HEK293 (cell line): Measurements from ENCODE around the gene WDR1.

Experiments used
- CTCF ChIA-PET: fragments of 350-600 bp; formaldehyde crosslinking; extraction: SDS; loops from one replicate; lab custom pipeline; 2021; ENCODE audit warnings: antibody characterized with exemption; lab: Yijun Ruan, JAX
- POLR2A ChIA-PET: fragments of 300-600 bp; formaldehyde crosslinking; extraction: SDS; loops from one replicate; lab custom pipeline; 2020; ENCODE audit warnings: antibody characterized with exemption, inconsistent platforms; lab: Yijun Ruan, JAX
- H3K27ac ChIP-seq: fragments of 200-500 bp; sonication (Bioruptor generic); 2 replicates; pipeline ENCODE4 v1.5.1; 2014; ENCODE audit warnings: low read depth, low read length, control low read depth, inconsistent platforms; ENCODE audit errors: extremely low read depth
- H3K36me3 ChIP-seq, 2 experiments: fragments of 200-500 bp in 1 of 2; sonication (Bioruptor generic) in 1 of 2; 1 replicate in 1 of 2; 2 replicates in 1 of 2; pipeline ENCODE4 v1.5.1; 2014 to 2017; ENCODE audit warnings: inconsistent platforms in 2 of 2, low read length in 2 of 2; ENCODE audit not compliant: control insufficient read depth in 2 of 2, insufficient read depth in 1 of 2
- H3K4me1 ChIP-seq: fragments of 200-500 bp; sonication (Bioruptor generic); 2 replicates; pipeline ENCODE4 v1.5.1; 2014; ENCODE audit warnings: mild to moderate bottlenecking, low read length, inconsistent platforms; ENCODE audit not compliant: control insufficient read depth, insufficient read depth
- H3K4me3 ChIP-seq: 2 replicates; pipeline ENCODE4 v1.5.1; 2011; ENCODE audit warnings: low read depth, mild to moderate bottlenecking, control low read depth, low read length, moderate library complexity
- H3K9me3 ChIP-seq: fragments of 200-500 bp; sonication (Bioruptor generic); 2 replicates; pipeline ENCODE4 v1.5.1; 2014; ENCODE audit warnings: low read depth, low read length, inconsistent platforms; ENCODE audit not compliant: control insufficient read depth, insufficient read depth
- GLI2 ChIP-seq: fragments of 450-650 bp; formaldehyde crosslinking; IDR thresholded peaks from 2 replicates; pipeline ENCODE4; 2017; ENCODE audit warnings: missing biosample characterization, missing genetic modification characterization, low read depth, borderline replicate concordance
- KLF1 ChIP-seq: fragments of 450-650 bp; formaldehyde crosslinking; IDR thresholded peaks from 2 replicates; pipeline ENCODE4 v1.5.1; 2016; ENCODE audit warnings: missing biosample characterization, missing genetic modification characterization
- MEIS1 ChIP-seq: sonication (generic); formaldehyde crosslinking; IDR thresholded peaks from 2 replicates; pipeline ENCODE4 v1.8.1; 2022; ENCODE audit warnings: missing genetic modification reagents, mild to moderate bottlenecking, borderline replicate concordance
- SP7 ChIP-seq: fragments of 450-650 bp; formaldehyde crosslinking; IDR thresholded peaks from 2 replicates; pipeline ENCODE4 v1.5.1; 2016; ENCODE audit warnings: missing biosample characterization, missing genetic modification characterization
- ZNF174 ChIP-seq: fragments of 450-650 bp; formaldehyde crosslinking; IDR thresholded peaks from 2 replicates; pipeline ENCODE4 v1.5.0; 2017; ENCODE audit warnings: missing biosample characterization, mild to moderate bottlenecking, missing genetic modification characterization
- ZNF211 ChIP-seq: fragments of 450-650 bp; formaldehyde crosslinking; IDR thresholded peaks from 2 replicates; pipeline ENCODE4 v1.5.1; 2016; ENCODE audit warnings: low read depth, missing biosample characterization, missing genetic modification characterization
- ZNF24 ChIP-seq: fragments of 450-650 bp; formaldehyde crosslinking; IDR thresholded peaks from 2 replicates; pipeline ENCODE4 v1.5.1; 2016; ENCODE audit warnings: missing biosample characterization, missing genetic modification characterization
- ZNF350 ChIP-seq: fragments of 450-650 bp; formaldehyde crosslinking; IDR thresholded peaks from 2 replicates; pipeline ENCODE4 v1.5.0; 2017; ENCODE audit warnings: missing biosample characterization, mild to moderate bottlenecking, missing genetic modification characterization
- ZNF423 ChIP-seq: fragments of 450-650 bp; formaldehyde crosslinking; IDR thresholded peaks from 2 replicates; pipeline ENCODE4 v1.5.1; 2016; ENCODE audit warnings: missing biosample characterization, missing genetic modification characterization
- ZNF514 ChIP-seq: fragments of 450-650 bp; formaldehyde crosslinking; IDR thresholded peaks from 2 replicates; pipeline ENCODE4 v1.5.1; 2016; ENCODE audit warnings: missing biosample characterization, missing genetic modification characterization
- ZNF518A ChIP-seq: fragments of 450-650 bp; formaldehyde crosslinking; conservative IDR thresholded peaks from 2 replicates; pipeline ENCODE4 v1.5.1; 2016; ENCODE audit warnings: low read depth, missing biosample characterization, missing genetic modification characterization
- ZNF549 ChIP-seq: fragments of 450-650 bp; IDR thresholded peaks from 2 replicates; pipeline ENCODE4 v1.5.1; 2018; ENCODE audit warnings: missing biosample characterization, missing genetic modification characterization, mild to moderate bottlenecking, inconsistent platforms, moderate library complexity
- ZNF629 ChIP-seq: fragments of 450-650 bp; formaldehyde crosslinking; IDR thresholded peaks from 2 replicates; pipeline ENCODE4 v1.5.1; 2017; ENCODE audit warnings: missing biosample characterization, missing genetic modification characterization
- ZNF677 ChIP-seq: fragments of 450-650 bp; IDR thresholded peaks from 2 replicates; pipeline ENCODE4 v1.5.0; 2018; ENCODE audit warnings: missing biosample characterization, mild to moderate bottlenecking, missing genetic modification characterization, moderate library complexity
- ZNF768 ChIP-seq: fragments of 450-650 bp; formaldehyde crosslinking; IDR thresholded peaks from 2 replicates; pipeline ENCODE4 v1.5.1; 2018; ENCODE audit warnings: missing biosample characterization, mild to moderate bottlenecking, missing genetic modification characterization
- ZNF777 ChIP-seq: fragments of 450-650 bp; formaldehyde crosslinking; IDR thresholded peaks from 2 replicates; pipeline ENCODE4 v1.5.1; 2017; ENCODE audit warnings: missing biosample characterization, missing genetic modification characterization, borderline replicate concordance
- ZNF785 ChIP-seq: fragments of 450-650 bp; formaldehyde crosslinking; IDR thresholded peaks from 2 replicates; pipeline ENCODE4 v1.5.1; 2016; ENCODE audit warnings: missing biosample characterization, missing genetic modification characterization
- TF ChIP-seq, protein P1 (sequence below): fragments of 450-650 bp; formaldehyde crosslinking; IDR thresholded peaks from 2 replicates; pipeline ENCODE4 v1.5.1; 2016; ENCODE audit warnings: missing biosample characterization, missing genetic modification characterization
- TF ChIP-seq, protein P2 (sequence below): fragments of 450-650 bp; formaldehyde crosslinking; IDR thresholded peaks from 2 replicates; pipeline ENCODE4 v1.5.1; 2016; ENCODE audit warnings: missing biosample characterization, missing genetic modification characterization
- TF ChIP-seq, protein P3 (sequence below): fragments of 450-650 bp; formaldehyde crosslinking; IDR thresholded peaks from 2 replicates; pipeline ENCODE4 v1.5.1; 2017; ENCODE audit warnings: missing biosample characterization, missing genetic modification characterization

The WDR1 gene

DNA sequence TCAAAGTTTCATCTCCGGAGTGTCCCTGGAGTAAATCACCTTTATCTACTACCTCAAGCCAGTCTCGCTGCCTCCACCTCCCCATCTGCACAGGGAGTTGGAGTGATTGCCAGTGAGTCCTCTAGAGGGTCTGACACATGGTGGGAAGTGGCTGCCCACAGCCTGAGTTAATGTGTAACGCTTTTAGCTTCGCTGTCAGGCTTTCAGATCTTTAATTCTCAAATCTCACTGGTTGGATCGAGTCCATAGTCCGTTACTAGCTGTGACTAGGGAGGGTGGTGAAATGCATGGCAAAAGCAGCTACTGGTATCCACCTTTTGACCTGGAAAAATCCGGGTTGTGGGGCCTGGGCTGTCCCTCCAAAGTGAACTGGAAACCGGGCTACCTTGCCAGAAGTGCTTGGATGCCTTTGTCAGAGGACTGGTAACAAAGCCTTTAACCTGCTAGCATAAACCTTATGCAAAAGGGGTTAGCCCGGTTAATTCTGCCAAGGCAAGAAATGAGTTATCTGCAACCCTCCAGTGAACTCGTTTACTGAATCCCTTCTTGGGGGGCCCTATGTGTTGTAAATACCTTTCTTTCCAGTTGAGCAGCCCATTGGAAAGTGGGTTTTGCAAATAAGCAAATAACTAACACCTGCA lies 5.1 kb upstream of the WDR1 start (continued):
- TF ChIP-seq, protein P1, sequence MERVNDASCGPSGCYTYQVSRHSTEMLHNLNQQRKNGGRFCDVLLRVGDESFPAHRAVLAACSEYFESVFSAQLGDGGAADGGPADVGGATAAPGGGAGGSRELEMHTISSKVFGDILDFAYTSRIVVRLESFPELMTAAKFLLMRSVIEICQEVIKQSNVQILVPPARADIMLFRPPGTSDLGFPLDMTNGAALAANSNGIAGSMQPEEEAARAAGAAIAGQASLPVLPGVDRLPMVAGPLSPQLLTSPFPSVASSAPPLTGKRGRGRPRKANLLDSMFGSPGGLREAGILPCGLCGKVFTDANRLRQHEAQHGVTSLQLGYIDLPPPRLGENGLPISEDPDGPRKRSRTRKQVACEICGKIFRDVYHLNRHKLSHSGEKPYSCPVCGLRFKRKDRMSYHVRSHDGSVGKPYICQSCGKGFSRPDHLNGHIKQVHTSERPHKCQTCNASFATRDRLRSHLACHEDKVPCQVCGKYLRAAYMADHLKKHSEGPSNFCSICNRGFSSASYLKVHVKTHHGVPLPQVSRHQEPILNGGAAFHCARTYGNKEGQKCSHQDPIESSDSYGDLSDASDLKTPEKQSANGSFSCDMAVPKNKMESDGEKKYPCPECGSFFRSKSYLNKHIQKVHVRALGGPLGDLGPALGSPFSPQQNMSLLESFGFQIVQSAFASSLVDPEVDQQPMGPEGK (tag by site-specific recombination), result no peak
- TF ChIP-seq ZNF777, result no peak
- TF ChIP-seq, protein P2, sequence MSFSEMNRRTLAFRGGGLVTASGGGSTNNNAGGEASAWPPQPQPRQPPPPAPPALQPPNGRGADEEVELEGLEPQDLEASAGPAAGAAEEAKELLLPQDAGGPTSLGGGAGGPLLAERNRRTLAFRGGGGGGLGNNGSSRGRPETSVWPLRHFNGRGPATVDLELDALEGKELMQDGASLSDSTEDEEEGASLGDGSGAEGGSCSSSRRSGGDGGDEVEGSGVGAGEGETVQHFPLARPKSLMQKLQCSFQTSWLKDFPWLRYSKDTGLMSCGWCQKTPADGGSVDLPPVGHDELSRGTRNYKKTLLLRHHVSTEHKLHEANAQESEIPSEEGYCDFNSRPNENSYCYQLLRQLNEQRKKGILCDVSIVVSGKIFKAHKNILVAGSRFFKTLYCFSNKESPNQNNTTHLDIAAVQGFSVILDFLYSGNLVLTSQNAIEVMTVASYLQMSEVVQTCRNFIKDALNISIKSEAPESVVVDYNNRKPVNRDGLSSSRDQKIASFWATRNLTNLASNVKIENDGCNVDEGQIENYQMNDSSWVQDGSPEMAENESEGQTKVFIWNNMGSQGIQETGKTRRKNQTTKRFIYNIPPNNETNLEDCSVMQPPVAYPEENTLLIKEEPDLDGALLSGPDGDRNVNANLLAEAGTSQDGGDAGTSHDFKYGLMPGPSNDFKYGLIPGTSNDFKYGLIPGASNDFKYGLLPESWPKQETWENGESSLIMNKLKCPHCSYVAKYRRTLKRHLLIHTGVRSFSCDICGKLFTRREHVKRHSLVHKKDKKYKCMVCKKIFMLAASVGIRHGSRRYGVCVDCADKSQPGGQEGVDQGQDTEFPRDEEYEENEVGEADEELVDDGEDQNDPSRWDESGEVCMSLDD (tag by site-specific recombination), result no peak
- no peak for TF ChIP-seq ZNF629 (tag by site-specific recombination)
- no peak for TF ChIP-seq MEIS1 (CRISPR knock-in tag)
- TF ChIP-seq SP7, result no peak

- Histone ChIP-seq H3K4me1 (no peaks in the 10 kb centered on the region), H3K9me3 (no peaks in the 10 kb centered on the region), H3K36me3 (no peaks in the 10 kb centered on the region), H3K4me3 (no peak overlapping the region), H3K27ac (no peak overlapping the region)
- ChIA-PET CTCF (interaction anchor here (1.0 kb wide), 1 partner anchor 33 kb away, joined by 4 read pairs; no protein-coding TSS in a partner anchor), POLR2A (no interaction called here)
- TF ChIP-seq ZNF677, result no peak
Observed at GRCh38 chr4:10120943-10121567, 4.5 kb upstream of the WDR1 start.

DNA sequence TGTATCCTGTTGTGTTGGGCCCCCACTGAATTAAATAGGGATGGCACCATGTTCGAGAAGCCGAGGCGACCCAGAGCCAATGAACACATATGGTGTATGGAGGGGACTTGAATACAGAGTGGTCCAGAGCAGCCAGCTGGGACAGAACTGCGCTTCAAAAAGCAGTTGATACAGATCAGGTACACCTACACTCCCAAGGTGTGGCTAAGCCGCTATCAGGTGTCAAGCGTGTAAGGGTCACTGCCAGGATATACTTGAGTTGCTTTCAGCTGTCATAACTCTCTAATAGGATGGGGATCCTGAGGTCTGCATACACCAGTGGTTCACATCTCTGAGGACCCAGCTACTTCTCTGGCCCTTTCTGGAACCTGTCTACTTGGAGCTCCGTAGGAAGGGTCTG lies 3.2 kb upstream of the WDR1 start:
- ChIA-PET POLR2A (no interaction called here), CTCF (no interaction called here)

DNA sequence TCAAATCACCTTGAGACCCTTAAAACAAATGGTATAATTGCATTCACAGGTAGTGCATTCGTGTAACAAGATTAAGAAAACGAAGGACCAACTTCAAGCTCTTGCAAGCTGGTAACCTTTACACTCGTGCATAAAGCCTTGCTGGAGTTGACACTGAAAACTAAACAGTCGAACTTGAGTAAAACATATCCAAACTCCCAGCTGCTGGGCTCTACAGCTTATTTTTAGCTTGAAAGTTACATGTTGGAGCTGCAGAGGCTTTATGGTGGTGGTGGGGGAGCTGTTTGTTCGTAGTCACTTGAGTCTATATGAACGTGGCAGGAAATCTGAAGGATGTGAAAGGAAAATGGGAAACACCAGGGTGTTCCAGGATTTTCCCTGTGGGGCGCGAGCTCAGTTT lies 2.7 kb upstream of the WDR1 start:
- H3K4me1 ChIP-seq, result no peaks in the 10 kb centered on the region
- H3K36me3 ChIP-seq, result peaks cover 0 to 14% of the 10 kb centered on the region in 2 experiments; a peak in 1 of 3 replicates
- CTCF ChIA-PET, result no interaction called here
- POLR2A ChIA-PET, result no interaction called here
- H3K27ac ChIP-seq, result no peak overlapping the region
- no peaks in the 10 kb centered on the region for H3K9me3 ChIP-seq
- no peak overlapping the region for H3K4me3 ChIP-seq
- no peak for TF ChIP-seq ZNF549 (tag by site-specific recombination)
- no peak for TF ChIP-seq ZNF768 (tag by site-specific recombination)
- TF ChIP-seq ZNF518A (tag by site-specific recombination), result no peak
- TF ChIP-seq, protein P3, sequence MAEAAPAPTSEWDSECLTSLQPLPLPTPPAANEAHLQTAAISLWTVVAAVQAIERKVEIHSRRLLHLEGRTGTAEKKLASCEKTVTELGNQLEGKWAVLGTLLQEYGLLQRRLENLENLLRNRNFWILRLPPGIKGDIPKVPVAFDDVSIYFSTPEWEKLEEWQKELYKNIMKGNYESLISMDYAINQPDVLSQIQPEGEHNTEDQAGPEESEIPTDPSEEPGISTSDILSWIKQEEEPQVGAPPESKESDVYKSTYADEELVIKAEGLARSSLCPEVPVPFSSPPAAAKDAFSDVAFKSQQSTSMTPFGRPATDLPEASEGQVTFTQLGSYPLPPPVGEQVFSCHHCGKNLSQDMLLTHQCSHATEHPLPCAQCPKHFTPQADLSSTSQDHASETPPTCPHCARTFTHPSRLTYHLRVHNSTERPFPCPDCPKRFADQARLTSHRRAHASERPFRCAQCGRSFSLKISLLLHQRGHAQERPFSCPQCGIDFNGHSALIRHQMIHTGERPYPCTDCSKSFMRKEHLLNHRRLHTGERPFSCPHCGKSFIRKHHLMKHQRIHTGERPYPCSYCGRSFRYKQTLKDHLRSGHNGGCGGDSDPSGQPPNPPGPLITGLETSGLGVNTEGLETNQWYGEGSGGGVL (tag by site-specific recombination), result no peak
- TF ChIP-seq ZNF514, result no peak

More for the DNA sequence above, 3.2 kb upstream of the WDR1 start:
- Histone ChIP-seq H3K9me3 (no peaks in the 10 kb centered on the region), H3K4me3 (no peak overlapping the region), H3K27ac (no peak overlapping the region)
- no peak for TF ChIP-seq ZNF350 (tag by site-specific recombination)
- no peak for TF ChIP-seq ZNF785 (tag by site-specific recombination)
- TF ChIP-seq ZNF174 (tag by site-specific recombination), result no peak
- TF ChIP-seq GLI2 (tag by site-specific recombination), result no peak
- no peak for TF ChIP-seq KLF1 (tag by site-specific recombination)
- no peak for TF ChIP-seq ZNF211 (tag by site-specific recombination)
- TF ChIP-seq ZNF24, result no peak
- TF ChIP-seq ZNF423, result no peak
- TF ChIP-seq, all 188 proteins: peak for 0
- H3K4me1 ChIP-seq, result no peaks in the 10 kb centered on the region
- peaks cover 0 to 9% of the 10 kb centered on the region in 2 experiments; a peak in 1 of 3 replicates for H3K36me3 ChIP-seq
